ENCODE measurements around the gene WWC1. TPM values are rescaled to one million over a fixed set of nuclear protein-coding genes. Genes with fewer than 3 reads are reported as not detected.

Gene WWC1
- total RNA-seq, 2 experiments from 2014 or later, result not detected

DNA sequence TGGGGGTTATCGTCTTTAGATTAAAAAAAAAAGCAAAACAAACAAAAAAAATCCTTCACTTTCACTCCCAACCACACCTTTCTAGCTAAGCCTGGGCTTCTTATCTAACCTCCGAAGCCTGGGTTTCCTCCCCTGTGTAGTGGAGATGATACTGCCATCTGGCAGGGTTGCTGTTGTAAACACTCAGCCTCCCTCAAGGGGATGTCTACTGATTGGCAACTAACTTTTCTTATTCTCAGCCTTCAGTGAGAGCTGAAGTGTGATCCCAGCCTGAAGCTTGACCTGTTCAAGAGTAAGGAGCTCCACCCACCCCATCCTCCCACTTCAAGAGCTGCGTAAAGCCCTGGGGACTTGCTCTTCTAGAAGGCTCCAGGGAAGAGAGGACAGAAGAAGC is 21.5 kb upstream of the WWC1 start:
- POLR2A ChIA-PET, result interaction anchor here (1.0 kb wide), 1 partner anchor 12 kb away, joined by 4 read pairs; no protein-coding TSS in a partner anchor
- H3K9me3 ChIP-seq (ENCODE audit: low read length), result no peaks in the 10 kb centered on the region
- H3K36me3 ChIP-seq (ENCODE audit: insufficient read depth, low read length), result no peaks in the 10 kb centered on the region
- H3K4me1 ChIP-seq (ENCODE audit: insufficient read depth, low read length, poor library complexity, severe bottlenecking), result no peaks in the 10 kb centered on the region
- TF ChIP-seq, protein P1, sequence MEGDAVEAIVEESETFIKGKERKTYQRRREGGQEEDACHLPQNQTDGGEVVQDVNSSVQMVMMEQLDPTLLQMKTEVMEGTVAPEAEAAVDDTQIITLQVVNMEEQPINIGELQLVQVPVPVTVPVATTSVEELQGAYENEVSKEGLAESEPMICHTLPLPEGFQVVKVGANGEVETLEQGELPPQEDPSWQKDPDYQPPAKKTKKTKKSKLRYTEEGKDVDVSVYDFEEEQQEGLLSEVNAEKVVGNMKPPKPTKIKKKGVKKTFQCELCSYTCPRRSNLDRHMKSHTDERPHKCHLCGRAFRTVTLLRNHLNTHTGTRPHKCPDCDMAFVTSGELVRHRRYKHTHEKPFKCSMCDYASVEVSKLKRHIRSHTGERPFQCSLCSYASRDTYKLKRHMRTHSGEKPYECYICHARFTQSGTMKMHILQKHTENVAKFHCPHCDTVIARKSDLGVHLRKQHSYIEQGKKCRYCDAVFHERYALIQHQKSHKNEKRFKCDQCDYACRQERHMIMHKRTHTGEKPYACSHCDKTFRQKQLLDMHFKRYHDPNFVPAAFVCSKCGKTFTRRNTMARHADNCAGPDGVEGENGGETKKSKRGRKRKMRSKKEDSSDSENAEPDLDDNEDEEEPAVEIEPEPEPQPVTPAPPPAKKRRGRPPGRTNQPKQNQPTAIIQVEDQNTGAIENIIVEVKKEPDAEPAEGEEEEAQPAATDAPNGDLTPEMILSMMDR (conservative IDR thresholded peaks at IDR 0.05; ENCODE audit: low read length), result no peak
- no peak for TF ChIP-seq EZH2phosphoT487 (IDR thresholded peaks at IDR 0.05; ENCODE audit: borderline replicate concordance, low read depth, low read length)
- H3K4me2 ChIP-seq (ENCODE audit: low read length), result no peak overlapping the region
- no peak overlapping the region for H3K4me3 ChIP-seq (ENCODE audit: low read depth, low read length, poor library complexity, severe bottlenecking)
- H3K79me2 ChIP-seq (ENCODE audit: insufficient read depth, low read depth, low read length), result no peaks in the 10 kb centered on the region
- no peak overlapping the region for H3K27ac ChIP-seq (ENCODE audit: low read depth, low read length, poor library complexity, severe bottlenecking)
- H2AFZ ChIP-seq (ENCODE audit: low read length), result no peak overlapping the region
- intact Hi-C loops (cut with micrococcal nuclease; ENCODE audit: unreplicated experiment), result loop anchor here (1.0 to 2.0 kb wide), 2 partner anchors 217 to 1032 kb away; partner anchors contain the start of gene RARS1
- CTCF ChIA-PET (ENCODE audit: unreplicated experiment), result no interaction called here
- BruUV-seq (replicated peaks), result no TSS peak
- no peaks in the 10 kb centered on the region for H3K9me2 ChIP-seq (ENCODE audit: insufficient read depth, low read length)
- no peak for DNase-seq (ENCODE audit: low spot score)
- no peaks in the 10 kb centered on the region for H4K20me1 ChIP-seq (ENCODE audit: insufficient read depth, low read length)

DNA sequence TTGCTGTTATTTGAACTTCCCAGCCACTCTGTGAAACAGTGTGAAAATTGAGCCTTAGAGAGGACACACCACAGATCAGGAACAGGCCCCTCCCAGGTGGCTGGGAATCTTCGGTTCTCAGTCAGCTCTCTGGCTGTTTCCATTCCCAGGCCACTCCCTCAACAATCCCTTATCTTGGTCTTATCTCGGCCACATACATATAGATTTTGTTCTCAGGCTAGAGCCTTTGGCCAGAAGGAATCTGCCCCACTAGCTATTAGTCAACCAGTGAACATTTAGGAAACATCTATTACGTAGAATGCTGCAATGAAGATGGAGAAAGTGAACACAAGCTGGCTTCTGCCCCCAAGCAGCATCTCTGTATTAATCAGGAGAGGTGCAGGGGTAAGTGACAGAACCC is 21.0 kb upstream of the WWC1 start:
- ChIA-PET POLR2A (interaction anchor here (0.7 kb wide), 1 partner anchor 358 kb away, joined by 3 read pairs; no protein-coding TSS in a partner anchor), CTCF (ENCODE audit: unreplicated experiment) (no interaction called here)
- no peak for DNase-seq (ENCODE audit: low spot score)
- no peak overlapping the region for H2AFZ ChIP-seq (ENCODE audit: low read length)
- no peaks in the 10 kb centered on the region for H3K79me2 ChIP-seq (ENCODE audit: insufficient read depth, low read depth, low read length)
- no peak overlapping the region for H3K4me2 ChIP-seq (ENCODE audit: low read length)
- BruUV-seq (replicated peaks), result no TSS peak
- H4K20me1 ChIP-seq (ENCODE audit: insufficient read depth, low read length), result no peaks in the 10 kb centered on the region
- intact Hi-C loops (cut with micrococcal nuclease; ENCODE audit: unreplicated experiment), result no loop called here
- no peaks in the 10 kb centered on the region for H3K9me2 ChIP-seq (ENCODE audit: insufficient read depth, low read length)
- TF ChIP-seq EZH2phosphoT487 (IDR thresholded peaks at IDR 0.05; ENCODE audit: borderline replicate concordance, low read depth, low read length), result no peak
- TF ChIP-seq, protein P1 (conservative IDR thresholded peaks at IDR 0.05; ENCODE audit: low read length), result no peak
- H3K27ac ChIP-seq (ENCODE audit: low read depth, low read length, poor library complexity, severe bottlenecking), result no peak overlapping the region
- no peaks in the 10 kb centered on the region for H3K4me1 ChIP-seq (ENCODE audit: insufficient read depth, low read length, poor library complexity, severe bottlenecking)
- no peak overlapping the region for H3K4me3 ChIP-seq (ENCODE audit: low read depth, low read length, poor library complexity, severe bottlenecking)
- H3K36me3 ChIP-seq (ENCODE audit: insufficient read depth, low read length), result no peaks in the 10 kb centered on the region
- H3K9me3 ChIP-seq (ENCODE audit: low read length), result no peaks in the 10 kb centered on the region

DNA sequence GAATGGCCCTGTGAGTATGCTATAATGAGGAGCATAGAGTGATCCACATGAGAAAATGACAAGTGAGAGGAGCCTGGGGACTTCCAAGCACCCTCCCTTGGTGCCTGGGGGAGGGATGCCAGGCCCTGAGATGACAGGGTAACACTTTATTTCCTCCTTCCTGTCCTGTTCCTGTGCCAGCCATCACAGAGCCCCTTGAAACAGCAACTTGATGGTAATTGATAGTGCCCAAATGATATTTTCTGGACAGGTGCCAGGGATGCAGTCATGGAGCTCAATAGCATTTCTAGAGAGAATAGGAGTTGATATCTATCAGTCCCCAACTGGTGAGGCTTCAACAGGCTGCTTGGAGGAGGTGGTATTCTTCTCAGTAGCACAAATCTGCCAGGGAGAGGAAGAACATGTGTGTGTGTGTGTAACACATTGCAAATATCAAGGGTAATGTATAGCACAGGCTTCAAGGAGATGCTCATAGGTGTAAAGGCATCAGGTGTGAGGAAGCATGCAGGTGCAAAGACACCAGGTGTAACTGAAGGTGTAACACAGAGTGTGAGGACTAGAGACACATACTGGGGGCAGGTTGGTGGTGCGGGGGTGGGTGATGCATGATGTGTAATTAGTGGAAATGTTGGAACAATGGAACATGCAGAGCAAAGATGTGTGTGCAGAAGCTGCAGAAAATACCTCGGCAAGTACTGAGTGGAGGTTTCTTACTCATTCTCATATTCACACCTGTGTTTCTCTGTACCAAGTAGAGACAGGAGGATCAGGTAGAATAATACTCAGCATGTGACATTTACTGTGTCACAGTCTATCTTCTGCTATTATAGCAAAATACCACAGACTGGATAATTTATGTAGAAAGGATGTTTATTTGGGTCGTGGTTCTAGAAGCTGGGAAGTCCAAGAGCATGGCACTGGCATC is 18.1 kb upstream of the WWC1 start:
- Histone ChIP-seq H3K27ac (ENCODE audit: low read depth, low read length, poor library complexity, severe bottlenecking) (no peak overlapping the region), H4K20me1 (ENCODE audit: insufficient read depth, low read length) (no peaks in the 10 kb centered on the region), H3K4me3 (ENCODE audit: low read depth, low read length, poor library complexity, severe bottlenecking) (no peak overlapping the region), H3K9me3 (ENCODE audit: low read length) (no peaks in the 10 kb centered on the region), H3K79me2 (ENCODE audit: insufficient read depth, low read depth, low read length) (no peaks in the 10 kb centered on the region), H3K36me3 (ENCODE audit: insufficient read depth, low read length) (no peaks in the 10 kb centered on the region), H3K4me1 (ENCODE audit: insufficient read depth, low read length, poor library complexity, severe bottlenecking) (no peaks in the 10 kb centered on the region), H3K4me2 (ENCODE audit: low read length) (no peak overlapping the region), H2AFZ (ENCODE audit: low read length) (no peak overlapping the region), H3K9me2 (ENCODE audit: insufficient read depth, low read length) (no peaks in the 10 kb centered on the region)
- ChIA-PET CTCF (ENCODE audit: unreplicated experiment) (no interaction called here), POLR2A (no interaction called here)
- TF ChIP-seq, protein P1 (conservative IDR thresholded peaks at IDR 0.05; ENCODE audit: low read length), result no peak
- no peak for TF ChIP-seq EZH2phosphoT487 (IDR thresholded peaks at IDR 0.05; ENCODE audit: borderline replicate concordance, low read depth, low read length)
- BruUV-seq (replicated peaks), result no TSS peak
- no peak for DNase-seq (ENCODE audit: low spot score)
- intact Hi-C loops (cut with micrococcal nuclease; ENCODE audit: unreplicated experiment), result no loop called here
